ENCODE data around the gene SPATA2. TPM values are rescaled to one million over a fixed set of nuclear protein-coding genes. Genes with fewer than 3 reads are reported as not detected.

The SPATA2 gene
- total and polyA plus RNA-seq, 4 donors = 1.2 to 3.4 (median 1.4) TPM

DNA sequence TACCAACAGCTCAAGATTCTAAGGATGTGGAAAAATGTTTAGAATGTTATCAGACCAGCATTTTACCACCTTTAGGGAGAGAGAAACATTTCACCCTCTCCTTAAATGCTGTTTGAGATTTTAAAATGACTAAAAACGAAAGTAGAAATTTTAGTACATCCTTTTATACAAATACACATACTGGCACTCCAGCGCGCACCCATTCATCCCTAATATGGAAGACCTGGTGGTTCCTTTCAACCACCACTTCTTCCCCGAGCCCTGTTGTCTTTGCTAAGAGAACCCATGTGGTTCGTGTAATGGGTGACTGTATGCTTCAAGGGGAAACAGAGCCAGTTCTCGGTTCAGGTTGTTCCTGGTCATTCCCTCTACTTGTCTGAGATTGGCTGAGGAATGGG lies 21.3 kb downstream of the SPATA2 start:
- peak overlapping the region; percentile 48 for H3K27ac ChIP-seq (ENCODE audit: low read depth in 1 of 2, low read length in 2 of 2)
- peaks cover 17 to 61% (median 46%) of the 10 kb centered on the region in 4 donors for H3K4me1 ChIP-seq (ENCODE audit: control insufficient read depth in 4 of 4, insufficient read depth in 4 of 4, low read length in 3 of 4)
- DNase-seq (ENCODE audit: low spot score) = no peak
- no peak overlapping the region for H3K4me3 ChIP-seq (ENCODE audit: low read depth in 1 of 3, low read length in 3 of 3)
- 68% methylated on average over 6 of the region's 6 CpGs for WGBS
- TF ChIP-seq, protein P1, sequence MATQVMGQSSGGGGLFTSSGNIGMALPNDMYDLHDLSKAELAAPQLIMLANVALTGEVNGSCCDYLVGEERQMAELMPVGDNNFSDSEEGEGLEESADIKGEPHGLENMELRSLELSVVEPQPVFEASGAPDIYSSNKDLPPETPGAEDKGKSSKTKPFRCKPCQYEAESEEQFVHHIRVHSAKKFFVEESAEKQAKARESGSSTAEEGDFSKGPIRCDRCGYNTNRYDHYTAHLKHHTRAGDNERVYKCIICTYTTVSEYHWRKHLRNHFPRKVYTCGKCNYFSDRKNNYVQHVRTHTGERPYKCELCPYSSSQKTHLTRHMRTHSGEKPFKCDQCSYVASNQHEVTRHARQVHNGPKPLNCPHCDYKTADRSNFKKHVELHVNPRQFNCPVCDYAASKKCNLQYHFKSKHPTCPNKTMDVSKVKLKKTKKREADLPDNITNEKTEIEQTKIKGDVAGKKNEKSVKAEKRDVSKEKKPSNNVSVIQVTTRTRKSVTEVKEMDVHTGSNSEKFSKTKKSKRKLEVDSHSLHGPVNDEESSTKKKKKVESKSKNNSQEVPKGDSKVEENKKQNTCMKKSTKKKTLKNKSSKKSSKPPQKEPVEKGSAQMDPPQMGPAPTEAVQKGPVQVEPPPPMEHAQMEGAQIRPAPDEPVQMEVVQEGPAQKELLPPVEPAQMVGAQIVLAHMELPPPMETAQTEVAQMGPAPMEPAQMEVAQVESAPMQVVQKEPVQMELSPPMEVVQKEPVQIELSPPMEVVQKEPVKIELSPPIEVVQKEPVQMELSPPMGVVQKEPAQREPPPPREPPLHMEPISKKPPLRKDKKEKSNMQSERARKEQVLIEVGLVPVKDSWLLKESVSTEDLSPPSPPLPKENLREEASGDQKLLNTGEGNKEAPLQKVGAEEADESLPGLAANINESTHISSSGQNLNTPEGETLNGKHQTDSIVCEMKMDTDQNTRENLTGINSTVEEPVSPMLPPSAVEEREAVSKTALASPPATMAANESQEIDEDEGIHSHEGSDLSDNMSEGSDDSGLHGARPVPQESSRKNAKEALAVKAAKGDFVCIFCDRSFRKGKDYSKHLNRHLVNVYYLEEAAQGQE (IDR thresholded peaks at IDR 0.05) = no peak
- TF ChIP-seq FOXA2 (IDR thresholded peaks at IDR 0.05) (no peak), YY1 (IDR thresholded peaks at IDR 0.05) (no peak), JUND (IDR thresholded peaks at IDR 0.05) (no peak), TAF1 (conservative IDR thresholded peaks at IDR 0.05) (no peak), NR2F2 (IDR thresholded peaks at IDR 0.05) (no peak), SP1 (IDR thresholded peaks at IDR 0.05) (no peak), HNF4A (conservative IDR thresholded peaks at IDR 0.05) (no peak)
- TF ChIP-seq, protein P2, sequence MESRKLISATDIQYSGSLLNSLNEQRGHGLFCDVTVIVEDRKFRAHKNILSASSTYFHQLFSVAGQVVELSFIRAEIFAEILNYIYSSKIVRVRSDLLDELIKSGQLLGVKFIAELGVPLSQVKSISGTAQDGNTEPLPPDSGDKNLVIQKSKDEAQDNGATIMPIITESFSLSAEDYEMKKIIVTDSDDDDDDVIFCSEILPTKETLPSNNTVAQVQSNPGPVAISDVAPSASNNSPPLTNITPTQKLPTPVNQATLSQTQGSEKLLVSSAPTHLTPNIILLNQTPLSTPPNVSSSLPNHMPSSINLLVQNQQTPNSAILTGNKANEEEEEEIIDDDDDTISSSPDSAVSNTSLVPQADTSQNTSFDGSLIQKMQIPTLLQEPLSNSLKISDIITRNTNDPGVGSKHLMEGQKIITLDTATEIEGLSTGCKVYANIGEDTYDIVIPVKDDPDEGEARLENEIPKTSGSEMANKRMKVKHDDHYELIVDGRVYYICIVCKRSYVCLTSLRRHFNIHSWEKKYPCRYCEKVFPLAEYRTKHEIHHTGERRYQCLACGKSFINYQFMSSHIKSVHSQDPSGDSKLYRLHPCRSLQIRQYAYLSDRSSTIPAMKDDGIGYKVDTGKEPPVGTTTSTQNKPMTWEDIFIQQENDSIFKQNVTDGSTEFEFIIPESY (IDR thresholded peaks at IDR 0.05) = no peak
- TF ChIP-seq, protein P3, sequence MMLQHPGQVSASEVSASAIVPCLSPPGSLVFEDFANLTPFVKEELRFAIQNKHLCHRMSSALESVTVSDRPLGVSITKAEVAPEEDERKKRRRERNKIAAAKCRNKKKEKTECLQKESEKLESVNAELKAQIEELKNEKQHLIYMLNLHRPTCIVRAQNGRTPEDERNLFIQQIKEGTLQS (IDR thresholded peaks at IDR 0.05) = no peak
- no peaks in the 10 kb centered on the region for H3K36me3 ChIP-seq (ENCODE audit: control insufficient read depth in 4 of 4, insufficient read depth in 3 of 4, low read depth in 1 of 4, low read length in 3 of 4)
- no peak overlapping the region for H3K9ac ChIP-seq (ENCODE audit: low read depth in 1 of 2, low read length in 2 of 2)
- no peaks in the 10 kb centered on the region for H3K27me3 ChIP-seq (ENCODE audit: control insufficient read depth in 4 of 4, insufficient read depth in 4 of 4, low read length in 3 of 4)
- H3K9me3 ChIP-seq (ENCODE audit: control insufficient read depth in 4 of 4, low read length in 3 of 4) = no peaks in the 10 kb centered on the region

DNA sequence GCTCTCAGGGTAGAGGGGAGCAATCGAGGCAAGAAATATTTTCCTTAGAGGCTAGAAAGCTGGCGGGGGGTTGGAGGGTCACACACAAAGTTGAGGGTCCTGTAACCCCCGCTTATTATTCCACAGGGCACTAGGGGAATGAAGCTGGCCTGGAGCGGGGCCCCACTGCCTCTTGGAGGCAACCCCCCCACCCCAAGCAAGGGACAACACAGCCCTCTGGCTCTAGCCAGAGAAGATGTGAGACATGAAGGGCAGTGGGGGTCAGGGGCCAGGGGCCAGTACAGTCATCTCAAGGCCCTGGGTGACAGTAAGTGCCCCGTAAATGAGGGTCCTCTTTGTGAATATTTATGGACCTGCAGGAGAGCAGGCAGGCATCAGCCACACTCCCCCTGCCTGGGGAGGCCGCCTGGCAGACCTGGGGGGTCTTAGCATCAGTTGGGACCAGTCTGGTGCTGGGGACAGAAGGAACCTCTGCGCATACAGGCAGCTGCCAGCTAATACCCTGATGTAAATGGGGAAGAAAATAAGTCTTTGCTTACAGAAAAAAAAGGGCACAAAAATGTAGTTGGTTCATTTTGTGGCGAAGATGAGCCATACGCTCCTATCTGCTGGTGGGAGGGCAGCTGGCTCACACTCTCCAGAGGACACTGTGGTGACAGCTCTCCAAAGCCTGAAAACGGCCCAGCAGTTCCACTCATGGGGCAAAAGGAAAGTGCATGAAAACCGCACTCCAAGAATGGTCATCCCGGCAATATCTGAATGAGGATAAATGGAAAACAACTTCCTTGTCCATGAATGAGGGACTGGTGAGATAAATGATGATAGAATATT lies 21.9 kb downstream of the SPATA2 start:
- peak overlapping the region; percentile 48 for H3K27ac ChIP-seq (ENCODE audit: low read depth in 1 of 2, low read length in 2 of 2)
- H3K4me3 ChIP-seq (ENCODE audit: low read depth in 1 of 3, low read length in 3 of 3) = no peak overlapping the region
- H3K9ac ChIP-seq (ENCODE audit: low read depth in 1 of 2, low read length in 2 of 2) = peak overlapping the region in 1 of 2 donors; percentile 44

More for the DNA sequence above, 21.9 kb downstream of the SPATA2 start:
- WGBS = 71% methylated on average over 12 of the region's 12 CpGs
- no peaks in the 10 kb centered on the region for H3K9me3 ChIP-seq (ENCODE audit: control insufficient read depth in 4 of 4, low read length in 3 of 4)
- TF ChIP-seq, protein P4, sequence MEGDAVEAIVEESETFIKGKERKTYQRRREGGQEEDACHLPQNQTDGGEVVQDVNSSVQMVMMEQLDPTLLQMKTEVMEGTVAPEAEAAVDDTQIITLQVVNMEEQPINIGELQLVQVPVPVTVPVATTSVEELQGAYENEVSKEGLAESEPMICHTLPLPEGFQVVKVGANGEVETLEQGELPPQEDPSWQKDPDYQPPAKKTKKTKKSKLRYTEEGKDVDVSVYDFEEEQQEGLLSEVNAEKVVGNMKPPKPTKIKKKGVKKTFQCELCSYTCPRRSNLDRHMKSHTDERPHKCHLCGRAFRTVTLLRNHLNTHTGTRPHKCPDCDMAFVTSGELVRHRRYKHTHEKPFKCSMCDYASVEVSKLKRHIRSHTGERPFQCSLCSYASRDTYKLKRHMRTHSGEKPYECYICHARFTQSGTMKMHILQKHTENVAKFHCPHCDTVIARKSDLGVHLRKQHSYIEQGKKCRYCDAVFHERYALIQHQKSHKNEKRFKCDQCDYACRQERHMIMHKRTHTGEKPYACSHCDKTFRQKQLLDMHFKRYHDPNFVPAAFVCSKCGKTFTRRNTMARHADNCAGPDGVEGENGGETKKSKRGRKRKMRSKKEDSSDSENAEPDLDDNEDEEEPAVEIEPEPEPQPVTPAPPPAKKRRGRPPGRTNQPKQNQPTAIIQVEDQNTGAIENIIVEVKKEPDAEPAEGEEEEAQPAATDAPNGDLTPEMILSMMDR (IDR thresholded peaks at IDR 0.05; ENCODE audit: low read depth, low read length, missing input control) = no peak
- TF ChIP-seq FOXA2 (IDR thresholded peaks at IDR 0.05) = no peak
- TF ChIP-seq, protein P2 (IDR thresholded peaks at IDR 0.05) = no peak
- TF ChIP-seq SP1 (IDR thresholded peaks at IDR 0.05) = no peak
- TF ChIP-seq FOXA1 (IDR thresholded peaks at IDR 0.05) = no peak
- no peak for TF ChIP-seq GABPA (IDR thresholded peaks at IDR 0.05 in 1 of 2, conservative IDR thresholded peaks at IDR 0.05 in 1 of 2)
- no peak for TF ChIP-seq RXRA (IDR thresholded peaks at IDR 0.05)
- TF ChIP-seq NR2F2 (IDR thresholded peaks at IDR 0.05) = no peak
- no peak for TF ChIP-seq EGR1 (IDR thresholded peaks at IDR 0.05; ENCODE audit: low read depth in 2 of 2)
- TF ChIP-seq YY1 (IDR thresholded peaks at IDR 0.05) = no peak
- TF ChIP-seq, protein P5, sequence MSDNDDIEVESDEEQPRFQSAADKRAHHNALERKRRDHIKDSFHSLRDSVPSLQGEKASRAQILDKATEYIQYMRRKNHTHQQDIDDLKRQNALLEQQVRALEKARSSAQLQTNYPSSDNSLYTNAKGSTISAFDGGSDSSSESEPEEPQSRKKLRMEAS (IDR thresholded peaks at IDR 0.05) = no peak
- TF ChIP-seq RAD21 (IDR thresholded peaks at IDR 0.05) = no peak
- TF ChIP-seq, protein P3 (IDR thresholded peaks at IDR 0.05) = no peak
- no peak for TF ChIP-seq HNF4G (IDR thresholded peaks at IDR 0.05)
- peaks cover 16 to 63% (median 46%) of the 10 kb centered on the region in 4 donors for H3K4me1 ChIP-seq (ENCODE audit: control insufficient read depth in 4 of 4, insufficient read depth in 4 of 4, low read length in 3 of 4)
- no peak for DNase-seq (ENCODE audit: low spot score)
- H3K27me3 ChIP-seq (ENCODE audit: control insufficient read depth in 4 of 4, insufficient read depth in 4 of 4, low read length in 3 of 4) = no peaks in the 10 kb centered on the region
- H3K36me3 ChIP-seq (ENCODE audit: control insufficient read depth in 4 of 4, insufficient read depth in 3 of 4, low read depth in 1 of 4, low read length in 3 of 4) = no peaks in the 10 kb centered on the region
